Ecto neural progenitor cell (in vitro differentiated cells): ENCODE data around the gene ALPG.
"Not testable (repeated sequence)": the region's sequence is repeated elsewhere in the genome, so short reads cannot be mapped to it uniquely, and the experiment has no call there.

ENCODE experiments used
- DNase-seq: peaks from one replicate; pipeline ENCODE4 v3.0.0-alpha.2; 2018; ENCODE audit warnings: low spot score

Gene ALPG

GRCh38 chr2:232419245-232420072 is 12.8 kb downstream of the ALPG start:
- DNase-seq: no peak

DNA sequence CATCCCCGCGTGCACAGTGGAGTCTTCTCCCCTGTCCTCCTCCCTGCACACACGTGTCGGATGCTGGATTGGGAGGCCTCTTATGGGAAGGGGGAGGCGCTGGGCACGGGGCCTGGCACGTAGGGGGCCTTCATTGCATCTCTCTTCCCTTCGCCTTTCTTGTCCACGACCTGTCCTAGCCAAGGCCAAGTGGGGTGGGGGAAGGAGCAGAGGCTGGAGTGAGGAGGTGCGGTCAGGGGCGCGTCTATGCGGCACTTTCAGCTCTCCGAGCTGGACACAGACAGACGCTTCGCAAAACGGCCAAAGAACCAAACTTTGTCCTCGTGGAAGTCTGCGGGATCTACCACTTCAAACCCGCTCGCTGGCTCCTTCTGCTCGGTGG is 13.4 kb downstream of the ALPG start:
- no peak for DNase-seq

DNA sequence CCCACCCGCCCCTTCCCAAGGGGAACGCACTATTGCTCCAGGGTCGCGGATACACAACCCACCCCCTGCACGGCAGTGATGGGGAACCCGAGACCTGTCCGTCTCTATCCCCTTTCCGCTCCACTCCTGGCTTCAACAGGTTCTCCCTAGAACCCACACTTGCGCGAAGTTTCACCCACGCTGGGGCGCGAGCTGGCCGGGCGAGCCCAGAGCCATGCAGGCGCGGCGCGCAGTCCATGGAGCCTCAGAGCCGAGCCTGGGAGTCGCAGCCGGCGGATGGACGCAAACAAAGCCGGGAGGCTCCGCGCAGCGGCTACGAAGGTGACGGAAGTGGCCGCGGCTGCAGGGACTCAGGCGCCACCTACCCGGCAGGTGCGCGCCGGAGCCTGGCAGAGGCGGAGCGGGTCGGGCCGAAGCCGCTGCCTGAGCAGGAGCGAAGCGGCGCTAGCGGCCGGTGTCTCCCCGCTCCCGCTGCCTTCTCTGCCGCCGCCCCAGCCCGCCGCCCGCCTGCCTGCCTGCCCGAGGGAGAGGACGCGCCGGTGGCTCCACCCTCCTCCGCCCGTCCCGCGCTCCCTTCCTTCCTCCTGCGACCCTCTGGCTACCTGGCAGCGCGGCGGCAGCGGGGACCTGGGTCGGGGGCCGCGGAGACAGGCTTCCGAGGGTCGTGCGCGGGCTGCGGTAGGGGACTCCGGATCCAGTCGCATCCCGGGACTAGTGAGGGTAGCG is 14.0 kb downstream of the ALPG start:
- DNase-seq: peak; percentile 72

- DNase-seq: no peak
These were observed 14.6 kb downstream of the ALPG start for GRCh38 chr2:232421189-232421785.

GRCh38 chr2:232422051-232422450 is 15.4 kb downstream of the ALPG start:
- no peak for DNase-seq

DNA sequence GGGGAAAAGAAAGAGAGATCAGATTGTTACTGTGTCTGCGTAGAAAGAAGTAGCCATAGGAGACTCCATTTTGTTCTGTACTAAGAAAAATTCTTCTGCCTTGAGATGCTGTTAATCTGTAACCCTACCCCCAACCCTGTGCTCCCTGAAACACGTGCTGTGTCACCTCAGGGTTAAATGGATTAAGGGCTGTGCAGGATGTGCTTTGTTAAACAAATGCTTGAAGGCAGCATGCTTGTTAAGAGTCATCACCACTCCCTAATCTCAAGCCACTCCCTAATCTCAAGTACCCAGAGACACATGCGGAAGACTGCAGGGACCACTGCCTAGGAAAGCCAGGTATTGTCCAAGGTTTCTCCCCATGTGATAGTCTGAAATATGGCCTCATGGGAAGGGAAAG is 16.4 kb downstream of the ALPG start:
- DNase-seq: not testable (repeated sequence)

- DNase-seq: not testable (repeated sequence)
These were observed 16.8 kb downstream of the ALPG start for GRCh38 chr2:232423407-232423806.

DNA sequence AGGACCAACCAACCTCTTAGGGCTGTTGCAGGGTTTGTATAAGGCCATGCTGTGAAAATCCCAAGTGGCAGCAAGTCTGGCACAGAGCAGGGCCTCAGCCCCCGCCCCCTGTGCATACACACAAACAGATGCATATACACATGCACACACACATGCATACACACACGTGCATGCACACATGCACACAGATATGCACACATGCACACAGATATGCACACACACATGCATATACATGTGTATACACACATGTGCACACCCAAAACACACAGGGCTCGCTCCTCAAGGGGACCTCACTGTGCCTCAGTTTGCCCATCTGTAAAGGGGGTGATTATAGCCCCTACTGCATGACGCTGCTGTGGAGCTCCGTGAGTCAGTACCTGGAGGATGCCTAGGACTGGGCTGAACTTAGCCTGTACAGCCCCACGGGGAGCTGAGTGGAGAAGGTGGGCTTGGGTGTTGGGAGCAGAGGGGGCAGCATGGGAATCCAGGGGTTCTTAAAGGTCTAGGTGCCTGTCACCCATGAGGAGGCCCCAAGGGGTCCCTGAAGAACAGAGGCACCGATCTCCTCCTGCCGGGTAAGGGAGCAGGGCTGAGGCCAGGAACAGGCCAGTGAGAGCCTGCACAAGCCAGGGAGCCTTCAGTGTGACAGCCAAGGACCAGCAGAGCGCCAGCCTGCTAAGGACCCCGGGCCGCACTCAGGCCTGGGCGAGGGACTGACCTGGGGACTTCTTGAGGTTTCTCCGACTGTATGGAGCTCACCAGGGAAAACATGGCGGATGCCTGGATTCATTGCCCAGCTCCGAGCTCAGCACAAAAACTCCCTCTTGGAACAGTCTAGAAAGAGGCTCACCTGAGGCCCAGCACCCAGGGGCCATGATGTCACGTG is 25.3 kb downstream of the ALPG start:
- DNase-seq: no peak

GRCh38 chr2:232432598-232433184 is 26.0 kb downstream of the ALPG start:
- no peak for DNase-seq

DNA sequence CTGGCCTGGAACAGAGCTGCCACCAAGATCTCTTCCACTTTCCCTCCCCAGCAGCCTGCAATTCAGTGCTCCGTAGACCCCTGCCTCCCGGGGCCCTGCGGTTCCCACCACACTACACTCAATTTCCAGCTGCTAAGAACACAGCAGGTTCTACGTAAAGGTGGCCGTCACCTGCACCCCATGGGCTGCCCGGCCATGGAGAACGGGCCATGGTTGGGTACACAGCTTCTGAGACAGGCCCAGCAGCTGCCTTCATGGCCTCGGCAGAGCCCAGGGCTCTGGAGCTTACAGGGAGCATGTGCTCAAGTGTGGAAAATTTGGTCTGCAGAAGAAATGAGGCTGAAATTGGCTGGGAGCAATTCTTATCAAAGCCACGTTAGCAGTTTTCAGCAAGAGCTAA is 27.0 kb downstream of the ALPG start:
- not testable (repeated sequence) for DNase-seq

DNA sequence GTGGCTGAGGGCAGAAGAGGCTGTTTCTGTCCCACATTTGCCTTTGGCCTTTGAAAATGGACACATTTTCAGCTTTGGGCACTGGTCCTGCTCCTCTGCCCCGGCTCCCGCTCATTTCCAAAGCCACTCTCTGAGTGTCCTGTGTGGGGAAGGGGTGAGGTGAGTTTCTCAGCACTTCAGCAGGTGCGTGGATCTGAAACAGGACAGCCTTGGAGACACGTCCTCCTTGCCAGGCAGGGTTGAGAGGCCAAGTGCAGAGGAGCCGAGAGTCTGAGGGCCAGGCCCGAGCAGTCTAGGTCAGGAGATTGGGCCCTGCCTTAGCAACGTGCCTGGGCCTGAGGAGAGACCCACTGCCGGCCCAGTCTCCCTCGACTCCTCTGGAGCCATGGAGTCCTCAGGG is 27.4 kb downstream of the ALPG start:
- no peak for DNase-seq

- no peak for DNase-seq
These were observed 28.1 kb downstream of the ALPG start for GRCh38 chr2:232434563-232435374.

DNA sequence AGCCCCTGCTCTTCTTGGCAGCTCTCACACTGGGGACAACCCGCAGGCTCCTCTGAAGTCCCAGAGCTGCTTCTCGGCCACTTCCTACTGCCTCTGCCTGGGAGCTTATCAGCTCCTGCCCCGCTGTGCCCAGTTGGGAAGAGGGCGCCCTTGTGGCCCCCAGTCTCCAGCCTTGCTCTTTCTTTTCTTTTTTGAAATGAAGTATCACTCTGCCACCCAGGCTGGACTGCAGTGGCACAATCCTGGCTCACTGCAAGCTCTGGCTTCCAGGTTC is 28.7 kb downstream of the ALPG start:
- DNase-seq: no peak

DNA sequence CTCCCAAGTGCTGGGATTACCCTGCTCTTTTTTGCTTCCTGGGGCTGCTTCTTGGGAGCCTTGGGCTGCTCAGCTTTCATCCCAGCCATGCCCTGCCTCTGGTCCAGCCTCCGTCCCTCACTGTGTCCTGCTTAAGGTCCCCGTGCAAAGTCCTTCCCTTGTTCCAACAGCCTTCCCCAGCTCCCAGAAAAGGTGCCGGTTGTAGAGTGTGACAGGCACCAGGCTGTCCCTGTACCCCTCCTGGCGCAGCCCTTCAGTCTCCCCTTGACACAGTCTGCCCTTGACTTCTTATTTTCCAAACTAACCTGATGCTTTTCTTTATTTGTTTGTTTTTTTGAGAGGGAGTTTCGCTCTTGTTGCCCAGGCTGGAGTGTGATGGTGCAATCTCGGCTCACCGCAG is 29.2 kb downstream of the ALPG start:
- peak; percentile 14 for DNase-seq

DNA sequence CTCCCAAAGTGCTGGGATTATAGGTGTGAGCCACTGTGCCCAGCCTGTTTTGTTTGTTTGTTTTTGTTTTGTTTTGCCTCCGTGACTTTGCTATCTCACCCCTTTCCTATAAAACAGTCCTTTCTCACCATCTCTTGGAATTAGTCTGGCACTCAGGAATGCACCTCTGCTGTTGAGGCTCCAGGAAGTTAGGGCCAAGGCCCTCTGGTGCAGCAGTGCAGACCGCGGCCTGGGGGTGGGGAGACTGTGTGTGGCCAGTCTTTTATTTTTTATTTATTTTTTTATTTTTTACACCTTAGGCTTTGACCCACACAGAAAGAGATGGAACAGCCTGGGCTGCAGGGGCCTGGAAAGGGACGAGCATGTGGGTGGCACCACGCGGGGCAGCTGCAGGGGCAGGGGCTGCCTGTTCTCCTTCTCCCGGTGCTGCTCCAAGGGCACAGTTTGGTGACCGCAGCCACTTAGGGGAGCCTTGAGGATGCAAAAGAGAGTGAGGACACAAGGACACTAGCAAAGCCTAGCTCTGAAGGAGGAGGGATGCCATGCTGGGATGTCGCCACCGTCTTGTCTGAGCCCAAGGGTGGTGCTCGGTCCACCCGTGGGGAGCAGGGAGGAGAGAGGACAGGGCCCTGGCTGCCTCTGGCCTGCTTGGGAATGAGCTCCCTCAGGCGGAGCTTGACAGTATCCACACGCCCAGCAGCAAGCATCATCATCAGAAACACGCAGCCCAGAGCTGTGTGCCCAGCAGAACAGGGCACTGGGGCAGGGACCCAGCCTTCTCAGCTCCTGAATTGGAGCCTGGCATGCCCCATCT is 29.9 kb downstream of the ALPG start:
- no peak for DNase-seq

DNA sequence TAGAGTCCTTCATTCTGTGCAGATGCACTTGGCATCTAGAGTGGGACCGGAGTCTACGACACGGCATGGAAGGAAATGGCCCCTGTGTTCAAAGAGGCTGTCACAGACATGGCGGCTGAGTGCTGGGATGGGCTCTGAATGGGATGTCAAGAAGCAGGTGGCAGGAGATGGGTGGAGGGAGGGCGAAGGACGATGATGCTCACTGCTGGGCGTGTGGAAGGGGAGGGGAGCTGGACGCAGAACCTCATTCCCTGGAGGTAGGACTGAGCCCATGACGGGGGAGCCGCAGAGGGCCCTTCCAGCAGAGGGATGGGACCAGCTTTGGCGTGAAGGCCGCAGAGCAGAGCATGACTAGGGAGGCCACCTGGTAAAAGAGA is 30.5 kb downstream of the ALPG start:
- DNase-seq: no peak

GRCh38 chr2:232438091-232438490 is 31.4 kb downstream of the ALPG start:
- no peak for DNase-seq

GRCh38 chr2:232438951-232439757 is 32.5 kb downstream of the ALPG start:
- DNase-seq: no peak

DNA sequence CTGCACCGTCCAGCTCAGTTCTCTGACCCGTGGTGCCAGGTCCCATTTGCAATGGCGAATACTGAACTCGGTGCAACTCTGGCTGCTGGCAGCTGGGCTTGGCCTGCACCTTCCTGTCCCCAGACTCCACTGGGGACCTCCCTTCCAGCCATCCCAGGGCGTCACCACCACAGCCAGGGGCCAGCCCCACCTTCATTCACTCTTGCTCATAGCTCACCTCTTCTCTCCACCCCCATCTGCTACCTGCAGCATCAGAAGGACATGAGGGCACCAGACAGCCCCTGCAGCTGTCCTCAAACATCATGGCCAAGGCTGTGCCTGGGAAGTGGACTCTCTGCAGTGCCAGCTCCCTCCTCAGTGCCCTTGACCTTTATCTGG is 33.1 kb downstream of the ALPG start:
- DNase-seq: no peak
